ENCODE measurements around the gene TNRC18. TPM values are rescaled to one million over a fixed set of nuclear protein-coding genes. Genes with fewer than 3 reads are reported as not detected.
"Not testable (repeated sequence)": the region's sequence is repeated elsewhere in the genome, so short reads cannot be mapped to it uniquely, and the experiment has no call there.

TNRC18 gene
- total and polyA plus RNA-seq, 2 donors (not counting 3 experiments of a cell fraction or from before 2014, with no cell fraction given) = 14.8 to 64.6 TPM

- no peak overlapping the region for H3K4me3 ChIP-seq (replicated peaks in 1 of 3; ENCODE audit: insufficient read depth in 1 of 3, low read depth in 1 of 3, low read length in 3 of 3)
- dilution Hi-C loops (cut with MboI; ENCODE audit: extremely low pct_ligation_motif_present, low sequenced_read_pairs) = no loop called here
- no peaks in the 10 kb centered on the region for H3K27me3 ChIP-seq (ENCODE audit: control insufficient read depth in 2 of 2, insufficient read depth in 2 of 2, low read length in 2 of 2)
- no peaks in the 10 kb centered on the region for H3K4me1 ChIP-seq (ENCODE audit: control insufficient read depth, extremely low read depth, insufficient read depth, low read length)
- H3K4me2 ChIP-seq (ENCODE audit: insufficient read depth, low read length) = no peak overlapping the region
- no peaks in the 10 kb centered on the region for H3K9me1 ChIP-seq (replicated peaks; ENCODE audit: control insufficient read depth, extremely low read depth, insufficient read depth, low read length)
- no peaks in the 10 kb centered on the region for H4K20me1 ChIP-seq (replicated peaks; ENCODE audit: control insufficient read depth, extremely low read depth, insufficient read depth, low read length)
- no peaks in the 10 kb centered on the region for H3K36me3 ChIP-seq (ENCODE audit: control insufficient read depth in 2 of 2, extremely low read depth in 1 of 2, insufficient read depth in 2 of 2, low read length in 2 of 2)
- TF ChIP-seq MYC (IDR thresholded peaks at IDR 0.05; ENCODE audit: low read depth, low read length) (no peak), POLR2A (IDR thresholded peaks at IDR 0.05; ENCODE audit: low read depth, low read length) (no peak), JUN (IDR thresholded peaks at IDR 0.05; ENCODE audit: borderline replicate concordance, insufficient read depth, insufficient read length, low read depth) (no peak), GATA2 (IDR thresholded peaks at IDR 0.05; ENCODE audit: insufficient read depth, insufficient read length, low read depth, low read length) (no peak), POLR2AphosphoS5 (IDR thresholded peaks at IDR 0.05; ENCODE audit: insufficient read depth, low read depth, low read length) (no peak), FOS (IDR thresholded peaks at IDR 0.05; ENCODE audit: borderline replicate concordance, insufficient read depth, low read length) (no peak), EZH2 (IDR thresholded peaks at IDR 0.05; ENCODE audit: borderline replicate concordance, low read depth, low read length, severe bottlenecking) (no peak)
- TF ChIP-seq, protein P1, sequence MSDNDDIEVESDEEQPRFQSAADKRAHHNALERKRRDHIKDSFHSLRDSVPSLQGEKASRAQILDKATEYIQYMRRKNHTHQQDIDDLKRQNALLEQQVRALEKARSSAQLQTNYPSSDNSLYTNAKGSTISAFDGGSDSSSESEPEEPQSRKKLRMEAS (IDR thresholded peaks at IDR 0.05; ENCODE audit: insufficient read depth, insufficient read length) = no peak
- POLR2A ChIA-PET = no interaction called here
- no peaks in the 10 kb centered on the region for H3K79me2 ChIP-seq (ENCODE audit: control insufficient read depth, insufficient read depth, low read length)
- DNase-seq (ENCODE audit: low read depth, low spot score) (no peak), FAIRE-seq (no peak)
- H3K27ac ChIP-seq (ENCODE audit: insufficient read depth, low read depth, low read length) = no peak overlapping the region
- intact Hi-C loops (cut with micrococcal nuclease) = no loop called here
- H2AFZ ChIP-seq (ENCODE audit: low read depth, low read length) = no peak overlapping the region
- H3K9ac ChIP-seq (replicated peaks; ENCODE audit: extremely low read depth, insufficient read depth, low read length) = no peak overlapping the region
- CTCF ChIA-PET = interaction anchor here (1.5 kb wide), 1 partner anchor 163 kb away, joined by 3 read pairs; no protein-coding TSS in a partner anchor
- no TSS peak for BruUV-seq (replicated peaks)
- H3K9me3 ChIP-seq (replicated peaks; ENCODE audit: control insufficient read depth, insufficient read depth, low read length) = no peaks in the 10 kb centered on the region
Measured at GRCh38 chr7:5287802-5288201, 135.8 kb downstream of the TNRC18 start.

DNA sequence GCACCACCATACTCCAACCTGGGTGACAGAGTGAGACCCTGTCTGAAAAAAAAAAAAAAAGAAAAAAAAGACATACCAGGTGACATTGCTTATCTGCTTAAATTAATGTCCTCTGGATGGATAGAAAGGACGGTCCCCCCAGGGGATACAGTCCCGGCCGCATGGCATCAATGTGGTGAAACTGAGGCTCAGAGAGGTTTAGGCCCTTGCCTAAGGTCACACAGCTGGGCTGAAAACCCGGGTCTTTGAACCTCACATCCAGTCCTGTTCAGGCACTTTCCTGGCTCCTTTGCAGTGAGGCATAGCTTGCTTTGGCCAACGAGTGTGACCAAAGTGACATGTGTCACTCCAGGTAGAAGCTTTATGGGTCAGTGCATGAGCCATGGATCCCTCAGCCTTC lies 136.3 kb downstream of the TNRC18 start:
- H2AFZ ChIP-seq (ENCODE audit: low read depth, low read length); H3K4me2 ChIP-seq (ENCODE audit: insufficient read depth, low read length); H3K9ac ChIP-seq (replicated peaks; ENCODE audit: extremely low read depth, insufficient read depth, low read length); H3K36me3 ChIP-seq (ENCODE audit: control insufficient read depth in 2 of 2, extremely low read depth in 1 of 2, insufficient read depth in 2 of 2, low read length in 2 of 2); H3K9me3 ChIP-seq (replicated peaks; ENCODE audit: control insufficient read depth, insufficient read depth, low read length); H3K79me2 ChIP-seq (ENCODE audit: control insufficient read depth, insufficient read depth, low read length); H4K20me1 ChIP-seq (replicated peaks; ENCODE audit: control insufficient read depth, extremely low read depth, insufficient read depth, low read length); H3K4me1 ChIP-seq (ENCODE audit: control insufficient read depth, extremely low read depth, insufficient read depth, low read length); FAIRE-seq; H3K27me3 ChIP-seq (ENCODE audit: control insufficient read depth in 2 of 2, insufficient read depth in 2 of 2, low read length in 2 of 2); H3K9me1 ChIP-seq (replicated peaks; ENCODE audit: control insufficient read depth, extremely low read depth, insufficient read depth, low read length); DNase-seq (ENCODE audit: low read depth, low spot score); H3K4me3 ChIP-seq (replicated peaks in 1 of 3; ENCODE audit: insufficient read depth in 1 of 3, low read depth in 1 of 3, low read length in 3 of 3); POLR2A ChIA-PET; BruUV-seq (replicated peaks); intact Hi-C loops (cut with micrococcal nuclease); H3K27ac ChIP-seq (ENCODE audit: insufficient read depth, low read depth, low read length); dilution Hi-C loops (cut with MboI; ENCODE audit: extremely low pct_ligation_motif_present, low sequenced_read_pairs): not testable (repeated sequence)
- CTCF ChIA-PET = interaction anchor here (1.5 kb wide), 1 partner anchor 163 kb away, joined by 3 read pairs; no protein-coding TSS in a partner anchor
